DOHH2 (cell line): ENCODE measurements around the gene RASGEF1B.

Experiments used
- H3F3A ChIP-seq: fragments of 200-600 bp; sonication (generic), shearing (Covaris generic); 2 replicates; pipeline ENCODE4 v1.6.0; 2016; ENCODE audit warnings: antibody characterized with exemption, mild to moderate bottlenecking; ENCODE audit not compliant: control insufficient read depth, insufficient read depth
- H3K27ac ChIP-seq: fragments of 200-600 bp; sonication (generic); 2 replicates; pipeline ENCODE4 v1.5.1; 2014; ENCODE audit warnings: low read depth, mild to moderate bottlenecking, low read length, moderate library complexity
- H3K27me3 ChIP-seq: fragments of 200-600 bp; sonication (generic); 2 replicates; pipeline ENCODE4 v1.6.1; 2014; ENCODE audit warnings: mild to moderate bottlenecking, low read length, mixed read lengths; ENCODE audit not compliant: control insufficient read depth
- H3K36me3 ChIP-seq: fragments of 200-600 bp; sonication (generic); 2 replicates; pipeline ENCODE4 v1.6.1; 2014; ENCODE audit warnings: mild to moderate bottlenecking, low read length, moderate library complexity, mixed read lengths; ENCODE audit not compliant: control insufficient read depth
- H3K4me1 ChIP-seq: fragments of 200-600 bp; sonication (generic); 2 replicates; pipeline ENCODE4 v1.6.1; 2014; ENCODE audit warnings: mild to moderate bottlenecking, low read length, mixed read lengths; ENCODE audit not compliant: control insufficient read depth
- H3K4me2 ChIP-seq: fragments of 200-600 bp; sonication (generic); 2 replicates; pipeline ENCODE4 v1.6.0; 2014; ENCODE audit warnings: mild to moderate bottlenecking, low read length, moderate library complexity
- H3K4me3 ChIP-seq: fragments of 200-600 bp; sonication (generic); 2 replicates; pipeline ENCODE4 v1.5.1; 2014; ENCODE audit warnings: mild to moderate bottlenecking, low read length, mixed read lengths
- H3K79me2 ChIP-seq: fragments of 200-600 bp; sonication (generic); 2 replicates; pipeline ENCODE4 v1.6.1; 2014; ENCODE audit warnings: mild to moderate bottlenecking, low read length, mixed read lengths; ENCODE audit not compliant: control insufficient read depth
- H3K9me2 ChIP-seq: fragments of 200-600 bp; sonication (generic); replicated peaks from 2 replicates; pipeline ENCODE4 v1.6.1; 2014; ENCODE audit warnings: mild to moderate bottlenecking, low read length, mixed read lengths; ENCODE audit not compliant: control insufficient read depth
- H3K9me3 ChIP-seq: fragments of 200-600 bp; sonication (generic); 2 replicates; pipeline ENCODE4 v1.6.1; 2014; ENCODE audit warnings: antibody characterized with exemption, low read length, mixed read lengths; ENCODE audit not compliant: control insufficient read depth, insufficient read depth
- H4K20me1 ChIP-seq: fragments of 200-600 bp; sonication (generic); 2 replicates; pipeline ENCODE4 v1.6.0; 2014; ENCODE audit warnings: low read depth, mild to moderate bottlenecking, antibody characterized with exemption, low read length, moderate library complexity; ENCODE audit not compliant: control insufficient read depth, insufficient read depth
- CTCF ChIP-seq: fragments of 200-600 bp; sonication (generic); IDR thresholded peaks from one replicate; pipeline ENCODE4 v1.5.1; 2014; ENCODE audit warnings: antibody characterized with exemption, mild to moderate bottlenecking, low read depth, low read length; ENCODE audit not compliant: poor library complexity, severe bottlenecking
- EZH2phosphoT487 ChIP-seq: fragments of 200-600 bp; sonication (generic); IDR thresholded peaks from 2 replicates; pipeline ENCODE4 v1.6.1; 2017; ENCODE audit warnings: borderline replicate concordance, mild to moderate bottlenecking, antibody characterized with exemption, low read length, moderate library complexity, mixed read lengths

RASGEF1B gene

GRCh38 chr4:81472281-81473182, 825 bp upstream of the RASGEF1B start:
- H3K9me2 ChIP-seq: no peaks in the 10 kb centered on the region
- H3F3A ChIP-seq: peaks cover 13% of the 10 kb centered on the region
- H3K27ac ChIP-seq: peak overlapping the region; percentile 90
- H3K36me3 ChIP-seq: peaks cover 6% of the 10 kb centered on the region; the same call in 1 of the 2 replicates
- H3K79me2 ChIP-seq: peaks cover 41% of the 10 kb centered on the region
- H3K4me2 ChIP-seq: peak overlapping the region; percentile 81
- H3K4me1 ChIP-seq: peaks cover 39% of the 10 kb centered on the region
- H4K20me1 ChIP-seq: peaks cover 10% of the 10 kb centered on the region; the same call in 1 of the 2 replicates
- no peaks in the 10 kb centered on the region for H3K27me3 ChIP-seq
- peaks cover 10% of the 10 kb centered on the region for H3K9me3 ChIP-seq
- peak overlapping the region; percentile 90 for H3K4me3 ChIP-seq
- TF ChIP-seq EZH2phosphoT487 (no peak), CTCF (peak; percentile 78)

GRCh38 chr4:81471298-81471587, 464 bp downstream of the RASGEF1B start:
- peaks cover 40% of the 10 kb centered on the region for H3K4me1 ChIP-seq

DNA sequence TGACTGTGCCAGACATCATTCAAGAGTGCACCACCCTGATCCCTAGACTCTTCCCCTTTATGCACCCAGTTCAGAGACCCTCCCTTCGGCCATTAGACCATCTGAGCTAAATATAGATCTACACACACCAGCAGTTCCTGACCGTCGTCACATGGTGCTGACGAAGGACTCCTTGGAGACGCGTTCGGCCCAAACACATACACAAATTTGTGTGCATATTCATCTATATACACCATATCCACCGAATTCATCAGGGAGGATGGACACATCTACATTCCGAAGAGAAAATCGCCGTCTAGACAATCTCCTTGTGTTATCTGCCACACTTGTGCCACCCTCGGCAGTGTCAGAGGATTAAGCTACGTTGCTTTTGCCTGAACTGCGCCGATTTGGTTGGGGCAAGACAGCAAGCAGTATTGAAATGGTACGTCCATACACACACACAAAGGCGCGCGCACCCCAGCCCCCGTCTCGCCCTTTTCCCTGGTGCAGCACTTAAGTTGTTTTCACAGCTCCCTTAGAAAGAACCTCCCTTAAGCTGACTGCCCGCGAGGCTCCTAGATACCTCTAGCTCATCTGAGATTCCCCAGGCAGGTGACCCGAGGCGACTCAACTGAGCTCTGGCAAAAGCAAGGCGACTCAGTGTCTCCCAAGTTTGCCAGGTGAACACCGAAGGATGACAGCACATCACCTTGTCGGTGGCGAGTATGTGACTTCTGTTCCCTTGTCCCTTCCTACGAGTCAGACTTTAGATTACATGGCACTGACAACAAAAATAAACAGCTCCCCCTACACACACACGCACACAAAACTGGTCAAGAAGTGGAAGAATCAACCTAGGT, 1.0 kb downstream of the RASGEF1B start:
- Histone ChIP-seq H3K9me3 (peaks cover 10% of the 10 kb centered on the region), H4K20me1 (peaks cover 15% of the 10 kb centered on the region), H3K9me2 (no peaks in the 10 kb centered on the region), H3K4me2 (peak overlapping the region; percentile 81), H3F3A (peaks cover 13% of the 10 kb centered on the region), H3K4me3 (peak overlapping the region; percentile 90), H3K27ac (peak overlapping the region; percentile 90), H3K27me3 (no peaks in the 10 kb centered on the region), H3K79me2 (peaks cover 60% of the 10 kb centered on the region), H3K36me3 (peaks cover 6% of the 10 kb centered on the region; the same call in 1 of the 2 replicates), H3K4me1 (peaks cover 40% of the 10 kb centered on the region)
- TF ChIP-seq EZH2phosphoT487 (no peak), CTCF (peak; percentile 35)

More at GRCh38 chr4:81471298-81471587, 464 bp downstream of the RASGEF1B start:
- Histone ChIP-seq H4K20me1 (peaks cover 15% of the 10 kb centered on the region), H3K79me2 (peaks cover 54% of the 10 kb centered on the region), H3K9me2 (no peaks in the 10 kb centered on the region), H3F3A (peaks cover 13% of the 10 kb centered on the region), H3K36me3 (peaks cover 6% of the 10 kb centered on the region; the same call in 1 of the 2 replicates), H3K4me2 (peak overlapping the region; percentile 81), H3K4me3 (peak overlapping the region; percentile 90), H3K27me3 (no peaks in the 10 kb centered on the region), H3K9me3 (peaks cover 10% of the 10 kb centered on the region), H3K27ac (peak overlapping the region; percentile 90)
- TF ChIP-seq CTCF: peak; percentile 5
- TF ChIP-seq EZH2phosphoT487: no peak
